Measurements from ENCODE around the gene RELB. TPM values are rescaled to one million over a fixed set of nuclear protein-coding genes. Genes with fewer than 3 reads are reported as not detected.
A peak's percentile ranks its signal among the peaks of the same experiment; 100 is the strongest.

Gene RELB
- total RNA-seq, 3 donors from 2014 or later (not counting 1 experiment from before 2014, with no cell fraction given) = 92.4 to 119 (median 105) TPM

GRCh38 chr19:45046355-45046754, 45.1 kb downstream of the RELB start:
- H3K9me3 ChIP-seq (ENCODE audit: control insufficient read depth, insufficient read depth, low read length) = no peaks in the 10 kb centered on the region
- peaks cover 44 to 51% of the 10 kb centered on the region in 2 donors for H3K4me1 Mint-ChIP-seq
- H3K36me3 ChIP-seq (ENCODE audit: control insufficient read depth, insufficient read depth, low read length) = peaks cover 33% of the 10 kb centered on the region
- intact Hi-C loops (cut with micrococcal nuclease) = no loop called here
- H3K36me3 Mint-ChIP-seq = no peaks in the 10 kb centered on the region
- no peak overlapping the region for H3K4me3 ChIP-seq (ENCODE audit: low read length)
- no peak overlapping the region for H3K27ac ChIP-seq (ENCODE audit: low read length)
- peaks cover 29% of the 10 kb centered on the region for H3K4me1 ChIP-seq (ENCODE audit: control insufficient read depth, insufficient read depth, low read length)
- no peaks in the 10 kb centered on the region for H3K27me3 Mint-ChIP-seq (ENCODE audit: low read depth in 2 of 2)
- WGBS (ENCODE audit: insufficient coverage) = 94% methylated on average over 7 of the region's 7 CpGs
- ATAC-seq (no peak), DNase-seq (no peak)
- TF ChIP-seq CTCF (IDR thresholded peaks at IDR 0.05) = no peak
- H3K4me3 Mint-ChIP-seq = no peak overlapping the region
- H3K27ac Mint-ChIP-seq = peak overlapping the region in 1 of 2 donors; percentile 77
- H3K9me3 Mint-ChIP-seq = no peaks in the 10 kb centered on the region
- no peaks in the 10 kb centered on the region for H3K27me3 ChIP-seq (ENCODE audit: control insufficient read depth, insufficient read depth, low read length)

DNA sequence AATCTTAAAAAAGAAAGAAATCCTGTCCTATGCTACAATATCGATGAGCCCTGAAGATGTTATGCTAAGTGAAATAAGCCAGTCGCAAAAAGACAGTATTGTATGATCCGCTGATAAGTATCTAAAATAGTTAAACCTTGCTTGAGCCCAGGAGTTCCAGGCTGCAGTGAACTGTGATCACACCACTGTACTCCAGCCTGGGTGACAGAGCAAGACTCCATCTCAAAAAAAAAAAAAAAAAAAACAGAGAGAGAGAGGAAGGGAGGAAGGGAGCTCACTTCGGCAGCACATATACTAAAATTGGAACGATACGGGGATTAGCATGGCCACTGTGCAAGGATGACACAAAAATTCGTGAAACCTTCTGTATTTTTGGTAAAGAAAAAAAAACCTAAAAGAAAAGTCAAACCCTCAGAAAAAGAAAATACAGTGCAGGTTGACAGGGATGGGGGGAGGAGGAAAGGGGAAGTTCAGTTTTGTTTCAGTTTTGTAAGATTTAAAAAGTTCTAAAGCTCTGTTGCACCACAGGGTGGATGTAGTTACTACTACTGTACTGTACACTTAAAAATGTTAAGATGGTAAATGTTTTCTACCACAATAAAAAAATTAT, 46.0 kb downstream of the RELB start:
- ATAC-seq = peak in 2 of 3 donors; percentile 34 to 68

GRCh38 chr19:45049073-45049736, 47.9 kb downstream of the RELB start:
- no peak overlapping the region for H3K4me3 Mint-ChIP-seq
- no peak for TF ChIP-seq CTCF (IDR thresholded peaks at IDR 0.05)
- H3K4me1 ChIP-seq (ENCODE audit: control insufficient read depth, insufficient read depth, low read length) = peaks cover 26% of the 10 kb centered on the region
- peaks cover 35% of the 10 kb centered on the region for H3K36me3 ChIP-seq (ENCODE audit: control insufficient read depth, insufficient read depth, low read length)
- no peaks in the 10 kb centered on the region for H3K9me3 ChIP-seq (ENCODE audit: control insufficient read depth, insufficient read depth, low read length)
- H3K27ac Mint-ChIP-seq = peak overlapping the region; percentile 13 to 43
- no peaks in the 10 kb centered on the region for H3K27me3 ChIP-seq (ENCODE audit: control insufficient read depth, insufficient read depth, low read length)
- ATAC-seq (no peak), DNase-seq (no peak)
- WGBS (ENCODE audit: insufficient coverage) = 93% methylated on average over 8 of the region's 8 CpGs
- intact Hi-C loops (cut with micrococcal nuclease) = no loop called here
- no peaks in the 10 kb centered on the region for H3K9me3 Mint-ChIP-seq
- peaks cover 35 to 48% of the 10 kb centered on the region in 2 donors for H3K4me1 Mint-ChIP-seq
- no peaks in the 10 kb centered on the region for H3K27me3 Mint-ChIP-seq (ENCODE audit: low read depth in 2 of 2)
- H3K4me3 ChIP-seq (ENCODE audit: low read length) = no peak overlapping the region
- H3K27ac ChIP-seq (ENCODE audit: low read length) = no peak overlapping the region
- H3K36me3 Mint-ChIP-seq = no peaks in the 10 kb centered on the region

More for the DNA sequence above, 46.0 kb downstream of the RELB start:
- Mint-ChIP-seq H3K4me1 (peaks cover 35 to 48% of the 10 kb centered on the region in 2 donors), H3K27ac (peak overlapping the region; percentile 72 to 77), H3K4me3 (peak overlapping the region; percentile 49), H3K36me3 (no peaks in the 10 kb centered on the region), H3K9me3 (no peaks in the 10 kb centered on the region), H3K27me3 (ENCODE audit: low read depth in 2 of 2) (no peaks in the 10 kb centered on the region)
- TF ChIP-seq CTCF (IDR thresholded peaks at IDR 0.05) = no peak
- Histone ChIP-seq H3K36me3 (ENCODE audit: control insufficient read depth, insufficient read depth, low read length) (peaks cover 28% of the 10 kb centered on the region), H3K27ac (ENCODE audit: low read length) (no peak overlapping the region), H3K4me3 (ENCODE audit: low read length) (no peak overlapping the region), H3K4me1 (ENCODE audit: control insufficient read depth, insufficient read depth, low read length) (peaks cover 21% of the 10 kb centered on the region), H3K9me3 (ENCODE audit: control insufficient read depth, insufficient read depth, low read length) (no peaks in the 10 kb centered on the region), H3K27me3 (ENCODE audit: control insufficient read depth, insufficient read depth, low read length) (no peaks in the 10 kb centered on the region)
- WGBS (ENCODE audit: insufficient coverage) = 46% methylated on average over 5 of the region's 7 CpGs
- DNase-seq = peak in 1 of 2 donors; percentile 23
- intact Hi-C loops (cut with micrococcal nuclease) = no loop called here
